Amniotic epithelial cell (primary cell): Measurements from ENCODE around the gene RALGAPB.
"Not testable (repeated sequence)": the region's sequence is repeated elsewhere in the genome, so short reads cannot be mapped to it uniquely, and the experiment has no call there.

Experiments
- DNase-seq: peaks from one replicate; pipeline ENCODE4 v3.0.0-alpha.2; 2010; ENCODE audit warnings: low read depth

Gene RALGAPB

DNA sequence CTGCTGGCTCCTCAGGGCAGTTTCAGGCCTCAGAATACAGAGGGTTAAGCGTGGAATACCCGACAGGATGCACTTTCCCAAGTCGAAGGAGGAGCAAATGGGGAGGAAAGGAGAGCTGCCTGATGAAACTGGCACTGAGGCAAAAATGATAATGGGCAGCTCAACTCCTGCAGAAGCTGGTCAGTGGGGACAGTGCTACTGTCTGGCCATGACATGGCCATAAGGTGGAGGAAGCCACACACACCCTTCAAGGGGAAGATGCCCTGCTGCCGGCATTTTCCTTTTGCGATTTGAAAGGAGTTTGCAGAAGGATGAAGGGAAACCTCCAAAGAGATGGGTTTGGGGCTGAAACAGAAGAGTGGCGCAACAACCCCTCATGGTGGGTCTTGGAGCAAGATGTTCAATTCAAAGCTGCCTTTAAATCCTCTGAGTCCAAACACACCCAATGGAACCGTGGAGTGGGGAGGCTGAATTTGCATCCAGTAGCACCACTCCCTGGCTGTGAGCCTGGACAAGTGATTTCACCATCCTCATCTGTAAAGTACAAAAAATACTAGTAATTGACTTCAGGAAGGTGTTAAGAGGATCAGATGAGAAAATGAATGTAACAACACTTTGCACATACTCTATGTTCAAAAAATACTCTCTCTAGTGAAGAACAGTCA is 111.6 kb downstream of the RALGAPB start:
- no peak for DNase-seq

DNA sequence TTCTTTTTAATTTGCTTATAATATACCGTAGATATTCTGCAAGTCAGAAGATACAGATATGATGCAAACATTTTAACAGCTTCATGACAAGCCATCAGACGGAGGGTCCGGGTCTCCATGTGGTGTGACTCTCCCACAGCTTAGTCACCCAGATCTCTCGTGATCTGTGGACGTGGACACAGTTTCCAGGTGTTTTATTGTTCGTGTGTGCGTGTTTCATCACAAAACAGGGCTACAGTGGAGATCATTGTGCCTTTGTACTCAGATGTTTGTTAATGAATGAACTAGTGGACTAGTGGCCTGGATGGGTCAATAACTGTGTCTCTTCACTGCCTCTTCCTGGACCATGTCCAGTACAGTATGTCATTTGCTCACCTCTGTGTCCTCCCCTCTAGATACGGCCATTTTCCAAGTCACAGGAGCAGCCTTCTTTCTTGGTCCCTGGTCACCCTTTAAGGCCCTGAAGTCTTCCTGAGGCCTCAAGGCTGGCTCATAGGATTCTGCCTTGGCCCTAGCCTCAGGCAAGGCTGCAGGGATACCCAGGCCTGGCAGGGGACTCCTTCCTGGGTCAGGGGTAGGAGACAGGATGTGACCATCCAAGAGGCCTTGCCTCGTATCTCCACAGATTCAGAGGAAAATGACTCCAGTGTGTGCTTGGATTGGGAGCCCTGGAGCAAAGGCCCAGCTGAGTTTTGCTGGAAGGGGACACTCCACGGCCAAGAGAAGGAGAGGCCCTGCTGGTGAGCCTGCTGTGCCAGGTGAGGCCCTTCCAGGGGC is 112.9 kb downstream of the RALGAPB start:
- no peak for DNase-seq

- no peak for DNase-seq
Observed at GRCh38 chr20:38586181-38586525, 113.5 kb downstream of the RALGAPB start.

GRCh38 chr20:38588303-38588702 is 115.7 kb downstream of the RALGAPB start:
- DNase-seq = no peak

DNA sequence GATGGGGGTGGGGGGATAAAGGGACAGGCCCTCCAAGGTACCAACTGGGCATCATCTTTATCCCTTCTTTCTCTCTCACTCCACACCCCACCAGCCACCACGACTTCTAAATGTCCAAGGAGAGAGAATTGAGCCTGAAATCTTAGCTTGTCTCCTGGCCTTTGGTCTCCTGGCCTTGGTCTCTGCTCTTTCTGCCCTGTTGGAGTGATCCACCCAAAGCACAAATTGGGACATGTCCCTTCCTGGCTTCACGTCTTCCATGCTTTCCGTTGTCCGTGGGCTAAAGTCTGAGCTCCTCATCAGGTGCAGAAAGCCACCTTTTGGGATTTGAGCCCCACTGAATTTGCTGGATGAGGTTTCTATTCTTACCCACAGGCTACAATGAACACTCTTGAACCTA is 116.7 kb downstream of the RALGAPB start:
- no peak for DNase-seq

GRCh38 chr20:38589967-38590675 is 117.5 kb downstream of the RALGAPB start:
- no peak for DNase-seq

DNA sequence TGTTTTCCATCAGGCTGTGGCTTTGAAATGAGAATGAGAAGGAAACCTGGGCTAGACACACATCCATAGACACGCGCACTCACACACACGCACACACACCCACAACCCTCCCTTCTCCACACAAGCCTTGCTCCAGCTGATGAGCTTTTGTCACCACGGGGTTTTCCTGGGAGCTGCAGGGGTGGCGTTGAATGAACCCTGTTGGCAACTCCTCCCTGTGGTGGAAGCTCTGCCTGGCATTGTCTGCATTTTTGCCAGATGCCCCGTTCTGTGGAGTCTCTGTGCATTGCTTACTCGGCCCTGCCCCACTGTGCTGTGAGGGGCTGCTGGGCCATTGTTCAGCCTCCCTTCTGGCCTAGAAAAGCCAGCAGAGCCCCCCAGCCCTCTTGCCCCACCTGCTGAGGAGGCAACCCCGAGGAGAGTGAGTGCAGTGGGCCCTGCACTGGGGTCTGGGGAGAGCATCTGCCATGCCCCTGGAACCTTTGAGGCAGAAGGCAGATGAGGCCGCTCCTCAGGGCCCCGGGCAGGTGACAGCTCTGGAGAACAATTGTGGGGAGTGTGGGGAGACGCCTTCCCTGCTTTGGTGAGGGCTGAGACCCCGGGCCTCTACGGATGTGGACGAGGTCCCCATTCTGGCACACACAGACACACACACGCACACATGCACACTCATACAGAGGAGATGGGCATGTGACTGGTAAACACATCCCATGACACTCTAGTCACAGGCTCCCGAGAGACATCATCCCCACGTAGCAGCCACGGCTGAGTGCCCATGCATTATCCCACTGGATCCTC is 118.2 kb downstream of the RALGAPB start:
- no peak for DNase-seq

GRCh38 chr20:38591474-38592410 is 119.1 kb downstream of the RALGAPB start:
- no peak for DNase-seq

DNA sequence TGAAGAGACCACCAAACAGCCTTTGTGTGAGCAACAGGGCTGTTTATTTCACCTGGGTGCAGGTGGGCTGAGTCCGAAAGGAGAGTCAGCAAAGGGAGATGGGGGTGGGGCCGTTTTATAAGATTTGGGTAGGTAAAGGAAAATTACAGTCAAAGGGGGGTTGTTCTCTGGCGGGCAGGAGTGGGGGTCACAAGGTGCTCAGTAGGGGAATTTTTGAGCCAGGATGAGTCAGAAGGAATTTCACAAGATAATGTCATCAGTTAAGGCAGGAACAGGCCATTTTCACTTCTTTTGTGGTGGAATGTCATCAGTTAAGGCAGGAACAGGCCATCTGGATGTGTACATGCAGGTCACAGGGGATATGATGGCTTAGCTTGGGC is 119.8 kb downstream of the RALGAPB start:
- DNase-seq = peak; percentile 25

GRCh38 chr20:38594281-38594680 is 121.6 kb downstream of the RALGAPB start:
- not testable (repeated sequence) for DNase-seq

GRCh38 chr20:38595886-38596285 is 123.2 kb downstream of the RALGAPB start:
- DNase-seq = not testable (repeated sequence)

DNA sequence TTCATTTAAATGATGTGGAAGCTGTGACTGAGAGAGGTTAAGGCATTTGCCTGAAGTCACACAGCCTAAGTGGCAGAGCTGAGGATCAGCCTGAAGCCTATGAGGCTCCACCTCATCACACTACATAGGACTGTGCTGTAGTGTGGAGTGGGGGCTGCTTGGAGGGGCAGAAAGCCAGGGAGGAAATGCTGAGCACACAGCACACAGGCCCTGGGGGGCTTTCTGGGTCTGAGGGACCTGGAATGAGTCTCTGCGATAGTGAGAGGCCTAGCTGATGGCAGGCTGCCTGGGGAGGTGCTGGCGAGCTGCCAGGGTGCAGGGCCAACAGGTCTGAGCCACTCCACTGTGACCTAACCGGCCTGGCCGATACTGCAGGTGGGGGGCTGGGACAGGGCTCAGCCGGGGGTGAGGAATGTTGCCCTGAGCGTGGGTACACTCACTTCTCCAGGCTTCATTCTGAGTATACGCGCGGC is 126.8 kb downstream of the RALGAPB start:
- DNase-seq = no peak

- DNase-seq = no peak
Observed at GRCh38 chr20:38600057-38600456, 127.4 kb downstream of the RALGAPB start.

DNA sequence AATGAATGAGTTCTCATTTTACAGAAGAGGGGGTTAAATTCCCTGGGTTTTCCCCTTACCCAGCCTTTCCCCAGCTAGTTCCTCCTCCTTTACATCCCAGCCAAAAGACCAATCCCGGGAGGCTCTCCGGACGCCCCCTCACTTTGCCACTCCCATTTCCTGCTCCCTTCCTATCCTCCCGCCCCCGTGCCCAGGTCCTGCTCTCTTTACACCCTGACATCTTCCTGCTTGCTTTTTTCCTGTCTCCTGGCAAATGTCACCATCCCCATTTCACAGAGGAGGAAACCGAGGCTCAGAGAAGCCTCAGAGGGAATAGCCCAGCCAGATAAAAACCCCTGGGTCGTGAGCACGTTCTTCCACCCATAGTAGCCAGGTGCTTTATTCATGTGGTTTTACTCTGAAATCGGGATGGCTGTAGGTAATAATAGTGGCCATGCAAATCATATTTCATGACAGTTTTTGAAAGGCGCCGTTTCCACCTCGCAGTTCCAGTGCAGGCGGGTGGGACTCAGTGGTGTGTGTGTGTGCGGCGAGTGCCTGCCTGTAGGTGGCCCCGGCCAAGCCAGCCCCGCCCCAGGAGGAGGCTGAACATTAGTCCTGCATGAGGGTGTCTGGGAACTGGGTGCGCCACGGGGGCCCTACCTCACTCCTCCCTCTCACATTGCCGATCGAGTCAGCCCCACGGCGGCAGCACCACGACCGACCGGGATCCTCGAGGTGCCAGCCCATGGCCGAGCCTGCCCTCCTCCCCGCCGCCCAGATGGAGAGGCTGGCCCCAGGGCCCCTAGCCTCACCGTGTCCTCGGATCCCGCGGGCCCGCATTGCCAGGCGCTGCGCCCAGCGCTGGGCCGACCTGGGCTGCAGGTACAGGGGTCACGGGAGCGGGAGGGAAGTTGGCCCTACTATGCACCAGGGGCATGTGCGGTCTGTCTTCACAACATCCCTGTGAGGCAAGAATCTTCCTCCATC is 128.9 kb downstream of the RALGAPB start, which contains the start of gene ARHGAP40:
Gene ARHGAP40 (plus strand): TSS at position 594 of the 969 bp plus-strand sequence.
- no peak for DNase-seq

GRCh38 chr20:38602185-38602581 is 129.5 kb downstream of the RALGAPB start:
- DNase-seq = no peak

- no peak for DNase-seq
Observed at GRCh38 chr20:38603286-38603685, 130.6 kb downstream of the RALGAPB start.

DNA sequence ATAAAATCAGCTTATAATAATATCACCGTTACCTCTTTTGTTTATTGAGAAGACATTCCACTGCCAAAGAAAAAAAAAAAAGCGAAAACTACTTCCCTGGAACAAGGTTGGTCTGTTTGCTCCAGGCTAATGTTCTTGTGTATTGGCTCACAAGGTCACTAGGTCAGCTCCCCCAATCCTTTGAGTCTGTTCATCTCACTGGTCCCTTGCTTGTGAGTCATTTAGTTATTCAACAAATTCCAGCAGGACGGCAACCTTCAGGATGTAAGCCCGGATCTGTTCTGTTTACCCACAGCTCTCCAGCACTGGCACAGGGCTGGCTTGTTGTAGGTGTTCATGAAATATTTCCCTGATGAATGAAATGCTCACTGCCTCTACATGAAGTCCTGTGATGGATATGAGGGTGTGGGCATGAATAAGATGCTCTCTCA is 132.2 kb downstream of the RALGAPB start:
- DNase-seq = peak; percentile 80

DNA sequence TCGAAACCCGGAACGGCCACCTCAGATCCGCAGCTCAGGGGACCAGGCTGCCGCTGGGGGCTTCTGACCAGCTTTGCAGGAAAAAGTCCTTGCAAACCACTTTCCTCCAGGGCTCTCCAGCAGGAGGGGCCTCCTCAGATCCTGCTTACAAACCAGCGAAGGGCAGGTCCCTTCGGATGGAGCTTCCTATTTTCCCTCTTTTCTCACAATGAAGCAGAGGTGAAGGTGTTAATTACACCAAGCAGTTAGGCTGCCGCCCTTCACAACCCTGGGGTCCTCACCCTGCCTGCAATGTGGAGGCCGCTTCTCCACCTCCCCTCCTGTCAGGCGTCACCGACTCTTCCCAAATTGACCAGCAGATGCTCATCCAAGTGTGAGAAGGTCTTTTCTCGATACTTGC is 134.7 kb downstream of the RALGAPB start:
- no peak for DNase-seq

DNA sequence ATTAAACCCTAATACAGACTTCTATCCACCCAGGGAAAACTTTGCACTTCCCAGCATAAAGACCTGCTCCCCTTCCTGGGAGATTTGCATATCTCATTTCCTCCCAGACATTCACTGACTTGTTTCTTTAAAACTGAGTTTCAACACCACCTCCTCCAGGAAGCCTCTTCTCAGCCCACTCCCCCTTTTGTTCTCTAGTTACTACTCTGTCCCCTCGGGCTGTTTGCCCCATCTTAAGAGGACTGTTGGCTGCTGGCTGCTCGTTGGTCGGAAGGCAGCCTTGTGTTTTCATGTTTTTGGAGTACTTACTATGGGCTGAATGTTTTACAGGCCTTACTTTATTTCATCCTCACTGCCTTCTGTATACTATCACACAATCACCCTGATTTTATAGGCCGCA is 135.5 kb downstream of the RALGAPB start:
- no peak for DNase-seq

- DNase-seq = no peak
Observed at GRCh38 chr20:38609815-38610214, 137.2 kb downstream of the RALGAPB start.
